Measurements from ENCODE around the gene BSN. TPM values are rescaled to one million over a fixed set of nuclear protein-coding genes. Genes with fewer than 3 reads are reported as not detected.

BSN gene
- polyA plus RNA-seq, 2 of the 4 experiments (the other 2 are of a cell fraction): 0.04 to 0.08 TPM

DNA sequence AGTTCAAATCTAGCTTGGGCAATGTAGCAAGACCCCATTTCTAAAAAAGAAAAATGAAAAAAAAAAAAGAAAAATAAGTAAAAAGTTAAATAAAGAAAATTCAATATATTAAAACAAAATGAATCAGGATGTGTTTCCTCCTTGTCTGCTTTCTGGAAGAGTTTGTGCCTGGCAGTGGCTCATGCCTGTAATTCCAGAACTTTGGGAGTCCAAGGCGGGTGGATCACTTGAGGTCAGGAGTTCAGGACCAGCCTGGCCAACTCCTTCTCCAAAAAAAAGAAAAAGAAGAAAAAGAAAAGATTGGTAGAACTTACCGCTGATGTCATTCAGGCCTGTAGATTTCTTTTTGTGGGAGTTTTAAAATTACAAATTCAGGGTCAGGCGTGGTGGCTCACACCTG is 47.4 kb upstream of the BSN start:
- Histone ChIP-seq H3K4me2 (no peak overlapping the region), H3K4me1 (peaks cover 20% of the 10 kb centered on the region; the same call in 2 of the 3 replicates), H3K9me3 (no peaks in the 10 kb centered on the region), H3K27ac (no peak overlapping the region), H3K4me3 (no peak overlapping the region)
- WGBS (ENCODE audit: missing lambda C conversion rate): 95% methylated on average over 3 of the region's 3 CpGs
- no peak for TF ChIP-seq NPAS2 (CRISPR knock-in tag; IDR thresholded peaks at IDR 0.05; ENCODE audit: borderline replicate concordance)
- TF ChIP-seq, protein P1, sequence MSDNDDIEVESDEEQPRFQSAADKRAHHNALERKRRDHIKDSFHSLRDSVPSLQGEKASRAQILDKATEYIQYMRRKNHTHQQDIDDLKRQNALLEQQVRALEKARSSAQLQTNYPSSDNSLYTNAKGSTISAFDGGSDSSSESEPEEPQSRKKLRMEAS (IDR thresholded peaks at IDR 0.05): no peak
- TF ChIP-seq SMC3 (IDR thresholded peaks at IDR 0.05): no peak
- no peak for TF ChIP-seq TP53 (CRISPR knock-in tag; IDR thresholded peaks at IDR 0.05)
- TF ChIP-seq EP300 (IDR thresholded peaks at IDR 0.05): no peak
- TF ChIP-seq KDM5A (IDR thresholded peaks at IDR 0.05): no peak
- no peak for TF ChIP-seq HDAC2 (IDR thresholded peaks at IDR 0.05)
- TF ChIP-seq HEYL (CRISPR knock-in tag; IDR thresholded peaks at IDR 0.05): no peak
- no peak for TF ChIP-seq JUNB (IDR thresholded peaks at IDR 0.05)
- no peak for TF ChIP-seq CHD2 (IDR thresholded peaks at IDR 0.05; ENCODE audit: low read length, partially characterized antibody)
- no peak for TF ChIP-seq ZC3H11A (IDR thresholded peaks at IDR 0.05)
- TF ChIP-seq BHLHE40 (IDR thresholded peaks at IDR 0.05; ENCODE audit: low read depth, low read length): no peak
- TF ChIP-seq, protein P2, sequence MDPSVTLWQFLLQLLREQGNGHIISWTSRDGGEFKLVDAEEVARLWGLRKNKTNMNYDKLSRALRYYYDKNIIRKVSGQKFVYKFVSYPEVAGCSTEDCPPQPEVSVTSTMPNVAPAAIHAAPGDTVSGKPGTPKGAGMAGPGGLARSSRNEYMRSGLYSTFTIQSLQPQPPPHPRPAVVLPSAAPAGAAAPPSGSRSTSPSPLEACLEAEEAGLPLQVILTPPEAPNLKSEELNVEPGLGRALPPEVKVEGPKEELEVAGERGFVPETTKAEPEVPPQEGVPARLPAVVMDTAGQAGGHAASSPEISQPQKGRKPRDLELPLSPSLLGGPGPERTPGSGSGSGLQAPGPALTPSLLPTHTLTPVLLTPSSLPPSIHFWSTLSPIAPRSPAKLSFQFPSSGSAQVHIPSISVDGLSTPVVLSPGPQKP (IDR thresholded peaks at IDR 0.05; ENCODE audit: low read depth, low read length): no peak
- TF ChIP-seq, protein P3, sequence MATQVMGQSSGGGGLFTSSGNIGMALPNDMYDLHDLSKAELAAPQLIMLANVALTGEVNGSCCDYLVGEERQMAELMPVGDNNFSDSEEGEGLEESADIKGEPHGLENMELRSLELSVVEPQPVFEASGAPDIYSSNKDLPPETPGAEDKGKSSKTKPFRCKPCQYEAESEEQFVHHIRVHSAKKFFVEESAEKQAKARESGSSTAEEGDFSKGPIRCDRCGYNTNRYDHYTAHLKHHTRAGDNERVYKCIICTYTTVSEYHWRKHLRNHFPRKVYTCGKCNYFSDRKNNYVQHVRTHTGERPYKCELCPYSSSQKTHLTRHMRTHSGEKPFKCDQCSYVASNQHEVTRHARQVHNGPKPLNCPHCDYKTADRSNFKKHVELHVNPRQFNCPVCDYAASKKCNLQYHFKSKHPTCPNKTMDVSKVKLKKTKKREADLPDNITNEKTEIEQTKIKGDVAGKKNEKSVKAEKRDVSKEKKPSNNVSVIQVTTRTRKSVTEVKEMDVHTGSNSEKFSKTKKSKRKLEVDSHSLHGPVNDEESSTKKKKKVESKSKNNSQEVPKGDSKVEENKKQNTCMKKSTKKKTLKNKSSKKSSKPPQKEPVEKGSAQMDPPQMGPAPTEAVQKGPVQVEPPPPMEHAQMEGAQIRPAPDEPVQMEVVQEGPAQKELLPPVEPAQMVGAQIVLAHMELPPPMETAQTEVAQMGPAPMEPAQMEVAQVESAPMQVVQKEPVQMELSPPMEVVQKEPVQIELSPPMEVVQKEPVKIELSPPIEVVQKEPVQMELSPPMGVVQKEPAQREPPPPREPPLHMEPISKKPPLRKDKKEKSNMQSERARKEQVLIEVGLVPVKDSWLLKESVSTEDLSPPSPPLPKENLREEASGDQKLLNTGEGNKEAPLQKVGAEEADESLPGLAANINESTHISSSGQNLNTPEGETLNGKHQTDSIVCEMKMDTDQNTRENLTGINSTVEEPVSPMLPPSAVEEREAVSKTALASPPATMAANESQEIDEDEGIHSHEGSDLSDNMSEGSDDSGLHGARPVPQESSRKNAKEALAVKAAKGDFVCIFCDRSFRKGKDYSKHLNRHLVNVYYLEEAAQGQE (IDR thresholded peaks at IDR 0.05): no peak
- TF ChIP-seq HOXB5 (CRISPR knock-in tag; IDR thresholded peaks at IDR 0.05): no peak
- no peak for TF ChIP-seq EHMT2 (IDR thresholded peaks at IDR 0.05; ENCODE audit: low read depth)
- TF ChIP-seq GATA3 (IDR thresholded peaks at IDR 0.05; ENCODE audit: borderline replicate concordance): no peak
- TF ChIP-seq KDM1A (IDR thresholded peaks at IDR 0.05; ENCODE audit: low read depth): no peak
- TF ChIP-seq, protein P4, sequence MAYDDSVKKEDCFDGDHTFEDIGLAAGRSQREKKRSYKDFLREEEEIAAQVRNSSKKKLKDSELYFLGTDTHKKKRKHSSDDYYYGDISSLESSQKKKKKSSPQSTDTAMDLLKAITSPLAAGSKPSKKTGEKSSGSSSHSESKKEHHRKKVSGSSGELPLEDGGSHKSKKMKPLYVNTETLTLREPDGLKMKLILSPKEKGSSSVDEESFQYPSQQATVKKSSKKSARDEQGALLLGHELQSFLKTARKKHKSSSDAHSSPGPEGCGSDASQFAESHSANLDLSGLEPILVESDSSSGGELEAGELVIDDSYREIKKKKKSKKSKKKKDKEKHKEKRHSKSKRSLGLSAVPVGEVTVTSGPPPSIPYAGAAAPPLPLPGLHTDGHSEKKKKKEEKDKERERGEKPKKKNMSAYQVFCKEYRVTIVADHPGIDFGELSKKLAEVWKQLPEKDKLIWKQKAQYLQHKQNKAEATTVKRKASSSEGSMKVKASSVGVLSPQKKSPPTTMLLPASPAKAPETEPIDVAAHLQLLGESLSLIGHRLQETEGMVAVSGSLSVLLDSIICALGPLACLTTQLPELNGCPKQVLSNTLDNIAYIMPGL (CRISPR knock-in tag; IDR thresholded peaks at IDR 0.05; ENCODE audit: borderline replicate concordance): no peak
- TF ChIP-seq, protein P5, sequence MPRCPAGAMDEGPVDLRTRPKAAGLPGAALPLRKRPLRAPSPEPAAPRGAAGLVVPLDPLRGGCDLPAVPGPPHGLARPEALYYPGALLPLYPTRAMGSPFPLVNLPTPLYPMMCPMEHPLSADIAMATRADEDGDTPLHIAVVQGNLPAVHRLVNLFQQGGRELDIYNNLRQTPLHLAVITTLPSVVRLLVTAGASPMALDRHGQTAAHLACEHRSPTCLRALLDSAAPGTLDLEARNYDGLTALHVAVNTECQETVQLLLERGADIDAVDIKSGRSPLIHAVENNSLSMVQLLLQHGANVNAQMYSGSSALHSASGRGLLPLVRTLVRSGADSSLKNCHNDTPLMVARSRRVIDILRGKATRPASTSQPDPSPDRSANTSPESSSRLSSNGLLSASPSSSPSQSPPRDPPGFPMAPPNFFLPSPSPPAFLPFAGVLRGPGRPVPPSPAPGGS (IDR thresholded peaks at IDR 0.05): no peak
- ChIA-PET POLR2A (no interaction called here), CTCF (no interaction called here)
- ATAC-seq: no peak
- no peak for FAIRE-seq
- DNase-seq (ENCODE audit: low read depth in 1 of 2, low spot score in 1 of 2): no peak
